BLaER1 treated with 17β-estradiol and CSF1 and Interleukin-3, amounts not matched to agents 10 nM and 100 nM (cell line): ENCODE measurements around the gene BMP6.
"Not testable (repeated sequence)": the region's sequence is repeated elsewhere in the genome, so short reads cannot be mapped to it uniquely, and the experiment has no call there.

ENCODE experiments used
- H3K27ac ChIP-seq, 11 experiments: shearing (Covaris generic); formaldehyde crosslinking; 2 replicates each; pipeline ENCODE4 v1.8.1; 2022
- H3K27me3 ChIP-seq, 11 experiments: shearing (Covaris generic); formaldehyde crosslinking; 2 replicates each; pipeline ENCODE4 v1.8.1; 2022
- H3K36me3 ChIP-seq, 11 experiments: shearing (Covaris generic); formaldehyde crosslinking; 2 replicates each; pipeline ENCODE4 v1.8.1; 2022
- H3K4me1 ChIP-seq, 10 experiments: shearing (Covaris generic); formaldehyde crosslinking; 2 replicates each; pipeline ENCODE4 v1.8.1; 2022
- H3K4me2 ChIP-seq, 11 experiments: shearing (Covaris generic); formaldehyde crosslinking; 2 replicates each; pipeline ENCODE4 v1.8.1; 2022
- H3K4me3 ChIP-seq, 10 experiments: shearing (Covaris generic); formaldehyde crosslinking; 2 replicates each; pipeline ENCODE4 v1.8.1; 2022
- H3K9ac ChIP-seq, 11 experiments: shearing (Covaris generic); formaldehyde crosslinking; 2 replicates each; pipeline ENCODE4 v1.8.1; 2022
- H3K9me3 ChIP-seq, 11 experiments: shearing (Covaris generic); formaldehyde crosslinking; replicated peaks in 1 of 11; 2 replicates each; pipeline ENCODE4 v1.8.1; 2022
- H4K20me1 ChIP-seq, 11 experiments: shearing (Covaris generic); formaldehyde crosslinking; 2 replicates each; pipeline ENCODE4 v1.8.1; 2022
- Cebpa-rat ChIP-seq, 11 experiments: shearing (Covaris generic); IDR thresholded peaks; 2 replicates each; pipeline ENCODE4 v1.8.1; 2022

BMP6 gene

GRCh38 chr6:7805078-7805849 lies 79.4 kb downstream of the BMP6 start:
- Histone ChIP-seq H3K9ac (no peak overlapping the region), H3K36me3 (no peaks in the 10 kb centered on the region), H4K20me1 (no peaks in the 10 kb centered on the region), H3K4me1 (peaks cover 0 to 7% (median 0%) of the 10 kb centered on the region in 10 experiments; a peak in 3 of 20 replicates), H3K4me3 (no peak overlapping the region), H3K27ac (no peak overlapping the region), H3K4me2 (no peak overlapping the region), H3K9me3 (no peaks in the 10 kb centered on the region), H3K27me3 (no peaks in the 10 kb centered on the region)
- no peak for TF ChIP-seq Cebpa-rat (IDR thresholded peaks at IDR 0.05)

GRCh38 chr6:7805850-7806214 lies 79.9 kb downstream of the BMP6 start:
- H3K9ac ChIP-seq = no peak overlapping the region
- no peak for TF ChIP-seq Cebpa-rat (IDR thresholded peaks at IDR 0.05)
- no peaks in the 10 kb centered on the region for H3K9me3 ChIP-seq
- peaks cover 0 to 7% (median 0%) of the 10 kb centered on the region in 10 experiments; a peak in 3 of 20 replicates for H3K4me1 ChIP-seq
- no peak overlapping the region for H3K4me3 ChIP-seq
- no peaks in the 10 kb centered on the region for H3K36me3 ChIP-seq
- H3K27me3 ChIP-seq = no peaks in the 10 kb centered on the region
- H4K20me1 ChIP-seq = no peaks in the 10 kb centered on the region
- H3K4me2 ChIP-seq = no peak overlapping the region
- H3K27ac ChIP-seq = no peak overlapping the region

DNA sequence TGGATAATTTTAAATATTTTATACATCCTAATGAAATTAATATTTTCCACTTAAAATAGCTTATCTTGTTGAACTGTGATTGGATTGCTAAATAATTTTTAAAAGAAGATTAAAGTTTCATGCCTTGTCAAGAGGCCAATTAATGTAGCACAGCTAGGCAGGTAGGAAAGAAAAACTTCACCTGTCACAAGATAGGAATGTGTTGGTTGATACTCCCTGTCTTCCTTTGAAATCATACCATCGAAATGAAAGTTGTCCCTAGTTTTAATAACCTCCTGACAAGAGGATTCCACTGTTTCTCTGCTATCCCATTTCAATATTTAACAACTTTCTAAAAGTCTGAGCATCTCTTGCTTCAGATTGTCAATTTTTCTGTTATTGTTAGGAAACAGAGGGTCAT lies 80.8 kb downstream of the BMP6 start:
- no peak overlapping the region for H3K4me2 ChIP-seq
- TF ChIP-seq Cebpa-rat (IDR thresholded peaks at IDR 0.05) = 0 out of 22 replicates have a peak, but pooled peaks of 1 of the 11 experiments have one; percentile 10

GRCh38 chr6:7809346-7809745 lies 83.4 kb downstream of the BMP6 start:
- Histone ChIP-seq H4K20me1 (no peaks in the 10 kb centered on the region), H3K36me3 (no peaks in the 10 kb centered on the region), H3K27ac (no peak overlapping the region), H3K9me3 (no peaks in the 10 kb centered on the region; a peak in 2 of 22 replicates), H3K4me3 (no peak overlapping the region), H3K9ac (no peak overlapping the region), H3K4me1 (peaks cover 0 to 7% (median 0%) of the 10 kb centered on the region in 10 experiments; a peak in 3 of 20 replicates), H3K27me3 (no peaks in the 10 kb centered on the region), H3K4me2 (no peak overlapping the region)
- TF ChIP-seq Cebpa-rat (IDR thresholded peaks at IDR 0.05) = no peak

More for the DNA sequence above, 80.8 kb downstream of the BMP6 start:
- no peak overlapping the region for H3K27ac ChIP-seq
- no peaks in the 10 kb centered on the region for H3K36me3 ChIP-seq
- H3K9ac ChIP-seq = no peak overlapping the region
- H3K27me3 ChIP-seq = no peaks in the 10 kb centered on the region
- H4K20me1 ChIP-seq = no peaks in the 10 kb centered on the region
- H3K9me3 ChIP-seq = no peaks in the 10 kb centered on the region
- peaks cover 0 to 7% (median 0%) of the 10 kb centered on the region in 10 experiments; a peak in 3 of 20 replicates for H3K4me1 ChIP-seq
- H3K4me3 ChIP-seq = no peak overlapping the region

- Histone ChIP-seq H3K4me2 (no peak overlapping the region), H3K27me3 (no peaks in the 10 kb centered on the region), H3K9ac (no peak overlapping the region), H3K4me3 (no peak overlapping the region), H3K36me3 (no peaks in the 10 kb centered on the region), H3K27ac (no peak overlapping the region), H3K4me1 (peaks cover 0 to 7% (median 0%) of the 10 kb centered on the region in 10 experiments; a peak in 3 of 20 replicates), H3K9me3 (no peaks in the 10 kb centered on the region; a peak in 2 of 22 replicates), H4K20me1 (no peaks in the 10 kb centered on the region)
- TF ChIP-seq Cebpa-rat (IDR thresholded peaks at IDR 0.05) = no peak
Measured at GRCh38 chr6:7811441-7811840, 85.5 kb downstream of the BMP6 start.

- no peak overlapping the region for H3K9ac ChIP-seq
- H3K4me1 ChIP-seq = peaks cover 0 to 7% (median 0%) of the 10 kb centered on the region in 10 experiments; a peak in 3 of 20 replicates
- no peak overlapping the region for H3K4me2 ChIP-seq
- no peaks in the 10 kb centered on the region for H3K27me3 ChIP-seq
- H4K20me1 ChIP-seq = no peaks in the 10 kb centered on the region
- H3K27ac ChIP-seq = no peak overlapping the region
- no peak overlapping the region for H3K4me3 ChIP-seq
- no peaks in the 10 kb centered on the region; a peak in 2 of 22 replicates for H3K9me3 ChIP-seq
- no peak for TF ChIP-seq Cebpa-rat (IDR thresholded peaks at IDR 0.05)
- no peaks in the 10 kb centered on the region for H3K36me3 ChIP-seq
Measured at GRCh38 chr6:7812623-7813022, 86.7 kb downstream of the BMP6 start.

GRCh38 chr6:7813193-7813592 lies 87.3 kb downstream of the BMP6 start:
- no peak overlapping the region for H3K9ac ChIP-seq
- H3K27me3 ChIP-seq = no peaks in the 10 kb centered on the region
- no peak overlapping the region for H3K4me2 ChIP-seq
- H3K27ac ChIP-seq = no peak overlapping the region
- H3K4me3 ChIP-seq = no peak overlapping the region
- no peak for TF ChIP-seq Cebpa-rat (IDR thresholded peaks at IDR 0.05)
- H3K36me3 ChIP-seq = no peaks in the 10 kb centered on the region
- no peaks in the 10 kb centered on the region for H4K20me1 ChIP-seq
- H3K4me1 ChIP-seq = peaks cover 0 to 6% (median 0%) of the 10 kb centered on the region in 10 experiments; a peak in 3 of 20 replicates
- no peaks in the 10 kb centered on the region; a peak in 2 of 22 replicates for H3K9me3 ChIP-seq

DNA sequence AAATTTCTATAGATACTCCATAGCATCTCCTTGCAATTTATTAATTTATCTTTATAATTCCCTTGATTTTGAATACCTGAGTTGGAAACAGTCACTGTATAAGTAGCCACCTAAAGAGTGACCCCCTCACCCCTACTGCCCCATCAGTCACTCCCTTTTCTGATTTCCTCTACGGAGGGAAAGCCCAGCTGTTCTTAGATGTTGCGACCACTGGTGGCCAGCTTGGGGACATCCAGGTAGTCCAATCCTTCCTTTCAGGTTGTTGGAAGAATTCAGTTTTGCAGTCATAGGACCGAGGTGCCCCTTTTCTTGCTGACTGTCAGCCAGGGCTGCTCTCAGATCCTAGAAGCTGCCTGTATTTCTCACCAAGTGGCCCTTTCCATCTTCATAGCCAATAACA lies 87.8 kb downstream of the BMP6 start:
- H4K20me1 ChIP-seq = no peaks in the 10 kb centered on the region
- no peak overlapping the region for H3K27ac ChIP-seq
- TF ChIP-seq Cebpa-rat (IDR thresholded peaks at IDR 0.05) = no peak
- no peaks in the 10 kb centered on the region; a peak in 2 of 22 replicates for H3K9me3 ChIP-seq
- H3K4me2 ChIP-seq = no peak overlapping the region
- peaks cover 0 to under 1% (median 0%) of the 10 kb centered on the region in 10 experiments; a peak in 1 of 20 replicates for H3K4me1 ChIP-seq
- H3K27me3 ChIP-seq = no peaks in the 10 kb centered on the region
- no peak overlapping the region for H3K9ac ChIP-seq
- no peaks in the 10 kb centered on the region for H3K36me3 ChIP-seq
- no peak overlapping the region for H3K4me3 ChIP-seq

DNA sequence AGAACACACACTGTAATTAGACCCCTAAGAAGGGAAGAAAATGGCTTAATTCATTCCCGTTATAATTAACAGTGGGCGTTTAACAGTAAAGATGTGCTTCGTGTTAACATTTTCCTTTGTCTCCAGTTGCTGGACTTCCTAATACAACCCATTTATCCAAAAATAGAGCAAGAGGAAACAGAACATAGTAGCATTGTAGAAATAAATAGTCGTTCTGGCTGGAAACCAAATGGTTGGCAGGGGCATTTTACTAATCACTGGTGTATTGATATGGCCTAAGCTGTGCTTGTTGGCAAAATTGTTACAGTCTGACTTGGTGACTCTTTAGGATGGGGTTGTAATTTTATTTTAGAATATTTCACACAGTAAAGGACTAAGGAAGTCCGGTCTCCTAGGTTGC lies 89.8 kb downstream of the BMP6 start:
- no peak overlapping the region for H3K4me3 ChIP-seq
- no peak for TF ChIP-seq Cebpa-rat (IDR thresholded peaks at IDR 0.05)
- peaks cover 0 to 5% (median 0%) of the 10 kb centered on the region in 10 experiments; a peak in 2 of 20 replicates for H3K4me1 ChIP-seq

GRCh38 chr6:7817184-7817583 lies 91.3 kb downstream of the BMP6 start:
- not testable (repeated sequence) for H3K9ac ChIP-seq, H3K36me3 ChIP-seq, H3K4me1 ChIP-seq, H4K20me1 ChIP-seq, H3K27ac ChIP-seq, H3K9me3 ChIP-seq, H3K4me2 ChIP-seq, H3K27me3 ChIP-seq, H3K4me3 ChIP-seq

More for the DNA sequence above, 89.8 kb downstream of the BMP6 start:
- Histone ChIP-seq H4K20me1 (no peaks in the 10 kb centered on the region), H3K27me3 (no peaks in the 10 kb centered on the region), H3K27ac (no peak overlapping the region), H3K4me2 (no peak overlapping the region), H3K9me3 (no peaks in the 10 kb centered on the region; a peak in 2 of 22 replicates), H3K36me3 (no peaks in the 10 kb centered on the region), H3K9ac (no peak overlapping the region)
